GM19397 (cell line): ENCODE results near the gene PSMA7.

Experiments
- ATAC-seq: cut with Tn5 transposase; IDR thresholded peaks from one replicate; pipeline ENCODE4 v1.9.1; 2021; ENCODE audit warnings: mild to moderate bottlenecking, moderate library complexity; ENCODE audit not compliant: unreplicated experiment

The PSMA7 gene

GRCh38 chr20:62137478-62138203 is 5.6 kb downstream of the PSMA7 start:
- no peak for ATAC-seq

DNA sequence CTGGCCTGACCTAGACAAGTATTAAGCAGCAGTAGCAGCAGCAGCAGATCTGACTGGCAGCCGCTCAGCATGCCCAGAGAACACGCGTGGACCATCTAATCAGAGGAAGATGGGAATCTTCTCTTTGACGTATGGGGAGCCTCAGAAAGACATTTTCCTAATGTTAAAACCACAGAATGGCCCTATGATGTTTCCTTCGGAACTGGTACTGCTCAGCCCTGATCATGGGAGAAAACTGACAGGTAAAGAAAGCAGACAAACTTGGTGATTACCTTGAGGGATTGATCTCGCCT is 6.2 kb downstream of the PSMA7 start:
- no peak for ATAC-seq

DNA sequence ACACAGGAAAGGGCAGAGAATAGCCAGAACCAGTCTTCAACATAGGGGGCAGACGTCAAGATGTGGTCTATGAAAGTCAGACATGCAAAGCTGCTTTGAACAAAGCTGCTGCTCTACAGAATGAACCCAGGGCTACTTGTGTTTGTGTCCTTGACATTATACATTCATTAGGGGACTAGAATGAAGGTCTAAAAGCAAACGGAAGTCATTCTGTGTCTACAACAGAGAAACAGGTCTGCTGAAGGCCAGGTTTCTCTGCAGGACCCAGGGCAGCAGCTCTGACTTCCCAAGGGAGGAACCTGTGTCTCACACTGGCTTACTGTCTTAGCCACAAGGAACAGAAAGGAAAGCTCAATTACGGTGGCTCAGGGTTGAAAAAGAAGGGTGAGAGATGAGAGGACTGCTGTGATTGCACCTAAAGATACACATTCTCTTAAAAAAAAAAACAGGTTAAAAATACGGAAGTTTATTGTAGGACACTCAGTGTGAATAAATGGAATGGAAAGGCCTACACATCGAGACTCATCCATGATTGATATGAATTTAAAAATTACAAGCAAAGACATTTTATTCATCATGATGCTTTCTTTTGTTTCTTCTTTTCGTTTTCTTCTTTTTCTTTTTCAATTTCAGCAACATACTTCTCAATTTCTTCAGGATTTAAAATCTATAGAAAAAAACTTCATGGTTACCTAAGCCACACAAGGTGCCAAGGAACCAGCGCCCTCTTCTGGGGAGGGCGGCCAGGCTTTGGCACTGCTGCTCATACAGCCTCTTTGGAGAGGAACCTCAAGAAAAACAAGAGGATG is 6.7 kb downstream of the PSMA7 start:
- no peak for ATAC-seq

GRCh38 chr20:62135573-62136266 is 7.5 kb downstream of the PSMA7 start:
- no peak for ATAC-seq

DNA sequence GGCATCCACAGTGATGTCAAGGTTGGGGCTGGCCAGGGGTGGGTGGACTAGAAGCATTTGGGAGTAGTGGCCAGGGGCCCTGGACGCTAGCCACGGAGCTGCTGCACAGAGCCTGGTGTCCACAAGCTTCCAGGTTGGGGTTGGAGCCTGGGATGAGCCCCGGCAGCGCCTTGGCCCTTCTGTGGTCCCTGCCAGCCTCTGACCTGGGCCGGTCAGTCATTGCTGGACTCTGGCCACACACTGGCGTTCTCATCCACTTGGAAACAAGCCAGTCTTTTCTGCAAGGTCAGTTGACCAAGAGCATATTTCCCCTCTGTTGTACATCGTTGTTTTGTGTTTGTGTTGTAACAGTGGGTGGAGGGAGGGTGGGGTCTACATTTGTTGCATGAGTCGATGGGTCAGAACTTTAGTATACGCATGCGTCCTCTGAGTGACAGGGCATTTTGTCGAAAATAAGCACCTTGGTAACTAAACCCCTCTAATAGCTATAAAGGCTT is 8.4 kb downstream of the PSMA7 start:
- ATAC-seq, result no peak

- no peak for ATAC-seq
These were observed 9.3 kb downstream of the PSMA7 start for GRCh38 chr20:62133864-62134263.

GRCh38 chr20:62133051-62133845 is 9.9 kb downstream of the PSMA7 start:
- no peak for ATAC-seq

- no peak for ATAC-seq
These were observed 10.8 kb downstream of the PSMA7 start for GRCh38 chr20:62132421-62132820.

DNA sequence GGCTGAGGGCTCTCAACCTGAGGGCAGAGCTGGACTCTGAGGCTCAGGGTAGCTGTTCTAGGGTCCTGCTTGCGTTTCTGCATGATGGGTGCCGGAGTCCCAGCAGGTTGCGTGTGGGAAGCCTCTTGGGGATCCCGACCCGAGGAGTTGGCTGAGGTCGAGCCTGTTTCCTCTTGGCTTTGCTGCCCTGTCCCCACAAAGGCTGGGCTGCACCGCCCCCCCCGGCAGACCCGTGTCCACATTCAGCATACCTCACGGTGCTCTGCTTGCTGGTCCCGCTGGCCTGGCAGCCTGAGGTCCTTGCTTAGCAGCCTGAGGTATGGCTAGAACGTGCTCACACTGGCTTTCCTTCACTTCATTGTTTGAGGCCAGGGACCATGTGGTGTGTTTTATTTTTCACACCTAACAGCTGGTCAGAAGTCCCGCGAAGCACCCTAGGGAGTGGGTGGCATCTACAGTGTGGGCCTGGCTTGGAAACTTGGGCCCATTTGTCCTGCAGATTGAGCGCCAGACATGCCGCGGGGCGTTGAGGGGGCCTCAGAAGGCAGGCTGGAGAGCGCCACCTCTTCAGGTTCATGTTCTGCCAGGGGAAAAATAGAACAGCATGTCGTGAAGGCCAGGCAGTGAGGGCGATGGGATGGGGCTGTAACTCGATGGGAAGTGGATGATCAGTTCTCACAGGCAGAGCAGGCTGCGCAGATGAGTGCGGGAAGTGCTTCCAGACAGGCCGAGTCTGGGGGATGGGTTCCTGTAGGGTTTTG is 11.5 kb downstream of the PSMA7 start:
- no peak for ATAC-seq

DNA sequence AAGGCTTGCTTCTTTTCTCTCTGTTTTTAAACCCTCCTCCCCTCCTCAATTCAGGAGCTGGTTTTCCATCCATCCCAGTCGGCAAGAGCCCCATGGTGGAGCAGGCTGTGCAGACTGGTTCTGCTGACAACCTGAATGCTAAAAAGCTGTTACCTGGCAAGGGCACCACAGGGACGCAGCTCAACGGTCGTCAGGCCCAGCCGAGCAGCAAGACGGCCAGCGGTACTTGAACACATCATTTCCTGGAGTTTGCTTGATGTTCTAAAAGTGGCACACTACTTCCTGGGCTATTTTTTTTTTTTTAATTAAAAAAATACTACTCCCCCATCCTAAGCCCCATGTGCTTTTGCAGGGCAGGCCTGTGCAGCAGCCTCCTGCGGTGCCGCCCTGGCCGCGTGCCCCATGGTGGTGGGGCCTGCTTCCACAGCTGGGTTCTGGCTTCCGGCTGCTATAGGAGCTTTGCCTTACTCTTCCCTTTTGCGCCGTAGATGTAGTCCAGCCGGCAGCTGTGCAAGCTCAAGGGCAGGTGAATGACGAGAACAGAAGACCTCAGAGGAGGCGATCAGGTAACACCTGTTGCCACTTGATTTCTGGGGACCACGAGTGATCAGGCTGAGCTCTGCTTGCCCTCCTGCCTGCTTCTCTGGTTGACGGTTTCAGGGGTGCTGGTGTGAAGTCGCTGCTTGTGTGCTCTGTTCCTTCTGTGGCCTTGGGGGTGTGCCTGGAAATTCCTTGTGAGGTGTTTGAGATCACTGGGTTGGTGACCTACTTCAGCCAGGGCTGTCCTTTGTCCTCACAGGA is 13.3 kb downstream of the PSMA7 start:
- no peak for ATAC-seq

DNA sequence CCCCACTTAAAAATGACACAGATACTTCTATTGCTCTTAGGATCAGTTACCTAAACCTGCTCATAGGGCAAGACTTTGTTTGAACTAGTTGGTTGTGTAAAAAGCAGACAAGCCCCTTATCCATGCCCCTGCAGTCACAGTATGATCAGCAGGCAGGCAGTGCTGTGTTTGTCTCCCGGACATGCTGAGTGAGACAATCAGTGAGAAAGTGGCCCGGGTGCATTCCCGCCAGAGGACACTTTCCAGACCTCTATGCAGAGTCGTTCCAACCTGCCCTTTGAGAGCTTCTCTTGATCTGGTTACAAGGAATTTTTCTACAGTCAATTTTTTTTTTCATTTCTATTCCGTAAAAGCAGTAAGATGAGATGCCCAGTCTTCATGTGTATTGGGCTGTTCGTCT is 14.7 kb downstream of the PSMA7 start:
- no peak for ATAC-seq

DNA sequence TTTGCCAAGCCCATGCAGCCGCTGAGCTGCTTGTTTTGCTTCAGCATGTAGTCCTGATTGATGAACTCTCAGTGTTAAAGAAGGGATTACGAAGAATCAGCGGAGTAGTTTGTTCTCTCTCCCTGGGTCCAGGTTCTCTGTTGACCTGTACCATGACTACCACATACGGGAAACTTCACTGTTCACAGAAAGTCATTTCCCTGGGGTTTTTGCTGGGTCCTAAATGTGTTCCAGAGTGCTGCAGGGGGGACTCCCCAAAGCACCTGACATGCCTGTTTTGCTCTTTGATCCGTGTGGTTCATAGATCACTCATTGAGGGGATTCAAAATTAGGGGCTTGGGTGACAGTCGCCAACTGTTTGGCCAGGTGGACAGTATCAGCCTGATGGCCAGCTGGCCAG is 15.4 kb downstream of the PSMA7 start:
- ATAC-seq, result no peak

GRCh38 chr20:62126141-62126540 is 17.1 kb downstream of the PSMA7 start:
- ATAC-seq, result no peak

DNA sequence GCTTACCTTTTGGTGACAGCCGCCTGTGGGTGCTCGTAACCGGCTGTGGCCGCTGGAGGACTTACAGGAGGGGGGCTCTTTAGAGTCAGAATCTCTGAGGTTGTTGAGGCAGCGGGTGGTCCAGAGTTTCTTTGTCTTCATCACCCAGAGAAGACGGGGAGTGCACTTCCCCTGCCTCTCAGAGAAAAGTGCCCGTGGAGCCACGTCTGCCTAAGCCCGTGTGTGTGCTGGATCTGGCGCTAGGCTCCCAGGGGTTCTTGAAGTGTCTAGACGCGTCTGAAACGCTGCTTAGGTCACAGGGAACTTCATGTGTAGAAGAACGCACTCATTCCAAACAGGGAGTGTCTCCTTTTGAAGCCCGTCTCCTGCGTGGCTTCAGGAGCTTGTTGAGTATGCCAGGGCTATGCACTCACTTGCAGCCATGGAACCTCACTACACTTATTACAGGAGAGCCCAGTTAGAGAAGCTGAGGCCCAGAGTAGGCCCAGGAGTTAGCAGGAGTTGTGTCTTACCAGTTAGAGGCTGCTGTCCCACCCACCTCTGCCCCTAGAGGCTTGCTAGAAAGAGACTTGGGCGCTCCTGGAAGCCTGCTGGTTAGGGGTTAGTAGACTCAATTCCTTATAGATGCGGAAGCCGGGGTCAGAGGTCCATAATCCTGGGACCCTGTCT is 19.6 kb downstream of the PSMA7 start:
- ATAC-seq, result no peak

DNA sequence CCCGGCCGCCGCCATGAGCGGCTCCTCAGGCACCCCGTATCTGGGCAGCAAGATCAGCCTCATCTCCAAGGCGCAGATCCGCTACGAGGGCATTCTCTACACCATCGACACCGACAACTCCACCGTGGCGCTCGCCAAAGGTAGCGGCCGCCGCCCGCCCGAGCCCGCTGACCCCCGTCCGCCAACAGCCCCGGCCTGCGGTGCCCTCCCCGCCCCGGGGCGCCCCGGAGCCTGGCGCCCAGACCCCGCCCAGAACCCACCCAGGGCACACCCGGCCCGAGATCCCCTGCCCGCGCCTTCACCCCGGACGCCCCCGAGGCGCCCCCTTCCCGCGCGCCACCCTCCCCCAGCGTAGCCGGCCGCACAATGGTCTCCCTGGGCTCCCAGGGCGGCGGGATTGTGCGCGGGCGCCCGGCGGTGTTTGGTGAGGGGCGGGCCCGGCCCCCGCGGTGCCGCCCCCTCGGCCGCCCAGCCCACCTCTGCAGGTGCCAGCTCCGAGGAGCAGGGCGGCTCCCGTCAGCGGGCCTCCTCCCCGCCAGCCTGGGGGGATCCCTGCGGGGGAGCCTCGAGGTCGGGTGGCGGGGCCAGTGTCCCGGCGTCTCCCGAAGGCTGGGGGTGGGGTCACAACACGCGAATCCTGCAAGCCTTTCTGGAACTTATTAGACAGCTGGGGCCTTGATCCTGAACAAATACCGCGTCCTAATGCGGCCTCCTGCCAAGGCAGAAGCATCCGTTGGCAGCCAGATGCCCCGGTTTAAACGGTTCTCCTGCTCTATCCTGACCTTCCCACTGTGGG is 20.3 kb downstream of the PSMA7 start:
- ATAC-seq, result peak; percentile 20

GRCh38 chr20:62121776-62122653 is 21.2 kb downstream of the PSMA7 start, which contains the start of gene LSM14B:
Gene LSM14B (plus strand): TSS chr20:62122475. CDS start chr20:62122667, 192 bp downstream.
- peak; percentile 70 for ATAC-seq
